Measurements from ENCODE around the gene EXOC7.
"Not testable (repeated sequence)": the region's sequence is repeated elsewhere in the genome, so short reads cannot be mapped to it uniquely, and the experiment has no call there.

Gene EXOC7

GRCh38 chr17:76086384-76086783 lies 17.2 kb downstream of the EXOC7 start:
- DNase-seq (ENCODE audit: low read depth): no peak

- no peak for DNase-seq (ENCODE audit: low read depth)
Measured at GRCh38 chr17:76085731-76086366, 17.7 kb downstream of the EXOC7 start.

- no peak for DNase-seq (ENCODE audit: low read depth)
Measured at GRCh38 chr17:76085066-76085730, 18.4 kb downstream of the EXOC7 start.

GRCh38 chr17:76083536-76084182 lies 19.9 kb downstream of the EXOC7 start:
- DNase-seq (ENCODE audit: low read depth): no peak

GRCh38 chr17:76082326-76083251 lies 21.0 kb downstream of the EXOC7 start:
- no peak for DNase-seq (ENCODE audit: low read depth)

DNA sequence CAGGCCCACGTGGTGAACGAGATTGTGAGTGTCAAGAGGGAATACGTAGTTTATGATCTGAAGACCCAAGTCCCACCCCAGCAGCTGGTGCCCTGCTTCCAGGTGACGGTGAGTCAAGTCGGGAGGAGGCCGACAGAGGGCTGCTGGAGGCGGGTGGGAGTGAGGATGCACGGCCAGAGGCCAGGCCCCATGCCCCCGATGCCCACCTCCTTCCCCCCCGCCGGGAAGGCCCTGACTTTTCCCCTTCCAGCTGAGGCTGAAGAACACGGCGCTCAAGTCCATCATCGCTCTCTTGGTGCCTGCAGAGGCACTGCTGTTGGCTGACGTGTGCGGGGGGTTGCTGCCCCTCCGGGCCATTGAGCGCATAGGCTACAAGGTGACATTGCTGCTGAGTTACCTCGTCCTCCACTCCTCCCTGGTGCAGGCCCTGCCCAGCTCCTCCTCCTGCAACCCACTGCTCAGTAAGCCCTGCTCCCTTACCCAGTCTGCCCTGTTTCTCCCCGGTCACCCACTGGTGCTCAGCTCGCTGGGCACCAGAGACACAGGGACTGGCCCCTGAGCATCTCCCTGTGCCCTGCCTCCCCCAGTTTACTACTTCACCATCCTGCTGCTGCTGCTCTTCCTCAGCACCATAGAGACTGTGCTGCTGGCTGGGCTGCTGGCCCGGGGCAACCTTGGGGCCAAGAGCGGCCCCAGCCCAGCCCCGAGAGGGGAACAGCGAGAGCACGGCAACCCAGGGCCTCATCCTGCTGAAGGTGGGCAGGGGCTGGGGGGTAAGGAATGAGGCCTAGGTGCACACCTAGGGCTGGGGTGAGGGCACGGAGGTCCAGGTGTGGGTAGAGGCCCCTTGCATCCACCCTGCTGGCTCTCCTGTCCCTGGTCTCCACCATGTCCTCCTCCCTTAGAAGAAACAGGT lies 22.0 kb downstream of the EXOC7 start:
- DNase-seq (ENCODE audit: low read depth): no peak

DNA sequence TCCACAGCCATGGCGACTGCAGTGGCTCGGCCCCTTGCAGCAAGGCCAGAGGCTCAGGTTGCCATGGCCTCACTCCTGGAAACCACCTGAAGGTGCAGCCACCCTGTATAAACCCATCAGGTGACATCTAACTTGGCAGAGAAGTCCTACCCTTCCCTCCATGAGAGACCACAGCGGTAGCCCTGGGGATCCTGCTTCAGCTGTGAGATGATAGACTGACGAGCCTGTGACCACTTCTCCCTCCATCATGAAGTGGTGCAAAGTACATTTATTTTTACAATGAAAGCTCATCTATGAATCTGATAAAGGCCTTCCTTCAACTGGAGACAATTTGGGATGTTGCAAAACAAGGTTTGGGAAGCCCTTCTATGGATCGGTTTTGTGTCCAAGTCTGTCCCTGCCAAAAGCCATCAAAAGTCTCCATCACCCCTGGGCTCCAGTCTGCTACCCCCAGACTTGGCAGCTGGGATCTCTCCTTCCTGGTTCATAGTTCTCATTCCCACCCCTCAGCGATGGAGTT lies 22.8 kb downstream of the EXOC7 start:
- no peak for DNase-seq (ENCODE audit: low read depth)

GRCh38 chr17:76079956-76080767 lies 23.4 kb downstream of the EXOC7 start:
- no peak for DNase-seq (ENCODE audit: low read depth)

- DNase-seq (ENCODE audit: low read depth): no peak
Measured at GRCh38 chr17:76079535-76079955, 24.0 kb downstream of the EXOC7 start.

DNA sequence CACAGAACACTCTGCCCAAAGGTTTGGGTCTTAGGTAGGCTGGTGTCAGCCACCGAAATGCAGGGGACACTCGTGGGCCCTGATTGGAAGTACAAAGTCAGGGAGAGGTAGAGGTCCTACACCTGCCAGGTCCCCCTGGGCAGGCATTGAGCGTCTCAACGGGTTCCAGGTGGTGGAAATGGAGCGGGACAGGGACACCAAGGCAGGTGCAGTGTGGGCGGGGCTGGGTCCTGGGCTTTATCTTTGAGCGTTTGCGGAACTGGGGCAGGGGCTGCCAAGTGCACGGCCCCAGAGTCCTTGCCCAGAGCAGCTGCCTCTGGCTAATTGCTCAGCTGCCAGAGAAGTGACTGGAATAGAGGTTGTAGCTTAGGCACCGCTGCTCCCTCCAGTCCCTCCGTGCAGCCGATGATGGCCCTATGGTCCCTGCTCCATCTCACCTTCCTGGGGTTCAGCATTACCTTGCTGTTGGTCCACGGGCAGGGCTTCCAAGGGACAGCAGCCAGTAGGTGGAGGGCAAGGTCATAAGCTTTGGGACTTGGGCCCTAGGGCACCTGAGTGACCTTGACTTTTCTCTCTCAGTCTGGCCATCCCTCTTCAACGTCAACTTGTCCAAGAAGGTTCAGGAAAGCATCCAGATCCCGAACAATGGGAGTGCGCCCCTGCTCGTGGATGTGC lies 24.6 kb downstream of the EXOC7 start, which contains the start of gene ZACN:
ZACN (plus strand) TSS at position 323 of the 675 bp plus-strand sequence; CDS start at position 406, 83 bp downstream.
- no peak for DNase-seq (ENCODE audit: low read depth)

DNA sequence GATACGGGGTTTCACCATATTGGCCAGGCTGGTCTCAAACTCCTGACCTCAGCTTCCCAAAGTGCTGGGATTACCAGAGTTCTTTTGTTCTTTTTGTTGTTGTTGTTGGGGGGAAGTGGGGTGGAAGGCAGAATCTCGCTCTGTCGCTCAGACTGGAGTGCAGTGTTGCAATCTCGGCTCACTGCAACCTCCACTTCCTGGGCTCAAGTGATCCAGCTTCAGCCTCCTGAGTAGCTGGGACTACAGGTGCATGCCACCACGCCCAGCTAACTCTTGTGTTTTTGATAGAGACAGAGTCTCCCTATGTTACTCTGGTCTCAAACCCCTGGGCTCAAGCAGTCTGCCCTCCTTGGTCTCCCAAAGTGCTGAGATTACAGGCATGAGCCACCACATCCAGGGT lies 25.2 kb downstream of the EXOC7 start:
- not testable (repeated sequence) for DNase-seq (ENCODE audit: low read depth)

DNA sequence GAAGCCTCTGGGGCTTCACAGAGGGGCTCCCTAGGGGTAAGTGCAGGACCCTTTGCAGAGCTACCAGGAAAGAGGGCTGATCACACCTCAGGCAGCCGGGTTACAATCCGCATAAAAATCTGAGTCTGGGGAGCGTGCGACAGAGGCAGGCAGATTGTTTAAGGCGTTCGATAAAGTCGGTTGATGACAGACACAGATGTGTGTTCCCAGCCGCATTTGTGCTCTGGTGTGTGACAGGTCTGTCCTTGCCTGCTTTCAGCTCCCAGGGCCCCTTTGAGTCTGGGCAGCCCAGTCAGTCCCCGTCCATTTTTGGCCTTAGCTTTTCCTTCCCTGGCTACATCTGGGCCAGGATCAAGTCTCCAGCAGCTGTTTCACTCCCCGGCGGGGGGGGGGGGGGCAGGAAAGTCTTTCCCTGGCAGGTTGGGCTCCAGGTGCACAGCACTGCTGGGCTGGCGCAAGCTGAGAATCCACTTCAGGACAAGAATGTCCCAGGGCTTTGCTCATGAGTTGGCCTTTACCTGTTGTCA lies 25.9 kb downstream of the EXOC7 start:
- DNase-seq (ENCODE audit: low read depth): no peak

DNA sequence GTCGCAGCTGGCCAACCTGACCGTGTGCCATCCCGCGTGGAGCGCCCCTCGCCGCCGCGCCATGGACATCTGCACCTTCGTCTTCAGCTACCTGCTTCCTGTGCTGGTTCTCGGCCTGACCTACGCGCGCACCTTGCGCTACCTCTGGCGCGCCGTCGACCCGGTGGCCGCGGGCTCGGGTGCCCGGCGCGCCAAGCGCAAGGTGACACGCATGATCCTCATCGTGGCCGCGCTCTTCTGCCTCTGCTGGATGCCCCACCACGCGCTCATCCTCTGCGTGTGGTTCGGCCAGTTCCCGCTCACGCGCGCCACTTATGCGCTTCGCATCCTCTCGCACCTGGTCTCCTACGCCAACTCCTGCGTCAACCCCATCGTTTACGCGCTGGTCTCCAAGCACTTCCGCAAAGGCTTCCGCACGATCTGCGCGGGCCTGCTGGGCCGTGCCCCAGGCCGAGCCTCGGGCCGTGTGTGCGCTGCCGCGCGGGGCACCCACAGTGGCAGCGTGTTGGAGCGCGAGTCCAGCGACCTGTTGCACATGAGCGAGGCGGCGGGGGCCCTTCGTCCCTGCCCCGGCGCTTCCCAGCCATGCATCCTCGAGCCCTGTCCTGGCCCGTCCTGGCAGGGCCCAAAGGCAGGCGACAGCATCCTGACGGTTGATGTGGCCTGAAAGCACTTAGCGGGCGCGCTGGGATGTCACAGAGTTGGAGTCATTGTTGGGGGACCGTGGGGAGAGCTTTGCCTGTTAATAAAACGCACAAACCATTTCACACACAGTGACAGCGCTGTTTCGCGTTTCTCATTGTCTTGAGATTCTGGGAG lies 26.6 kb downstream of the EXOC7 start:
- DNase-seq (ENCODE audit: low read depth): no peak

GRCh38 chr17:76076146-76076764 lies 27.3 kb downstream of the EXOC7 start:
- no peak for DNase-seq (ENCODE audit: low read depth)

- DNase-seq (ENCODE audit: low read depth): no peak
Measured at GRCh38 chr17:76075364-76076145, 28.0 kb downstream of the EXOC7 start.

DNA sequence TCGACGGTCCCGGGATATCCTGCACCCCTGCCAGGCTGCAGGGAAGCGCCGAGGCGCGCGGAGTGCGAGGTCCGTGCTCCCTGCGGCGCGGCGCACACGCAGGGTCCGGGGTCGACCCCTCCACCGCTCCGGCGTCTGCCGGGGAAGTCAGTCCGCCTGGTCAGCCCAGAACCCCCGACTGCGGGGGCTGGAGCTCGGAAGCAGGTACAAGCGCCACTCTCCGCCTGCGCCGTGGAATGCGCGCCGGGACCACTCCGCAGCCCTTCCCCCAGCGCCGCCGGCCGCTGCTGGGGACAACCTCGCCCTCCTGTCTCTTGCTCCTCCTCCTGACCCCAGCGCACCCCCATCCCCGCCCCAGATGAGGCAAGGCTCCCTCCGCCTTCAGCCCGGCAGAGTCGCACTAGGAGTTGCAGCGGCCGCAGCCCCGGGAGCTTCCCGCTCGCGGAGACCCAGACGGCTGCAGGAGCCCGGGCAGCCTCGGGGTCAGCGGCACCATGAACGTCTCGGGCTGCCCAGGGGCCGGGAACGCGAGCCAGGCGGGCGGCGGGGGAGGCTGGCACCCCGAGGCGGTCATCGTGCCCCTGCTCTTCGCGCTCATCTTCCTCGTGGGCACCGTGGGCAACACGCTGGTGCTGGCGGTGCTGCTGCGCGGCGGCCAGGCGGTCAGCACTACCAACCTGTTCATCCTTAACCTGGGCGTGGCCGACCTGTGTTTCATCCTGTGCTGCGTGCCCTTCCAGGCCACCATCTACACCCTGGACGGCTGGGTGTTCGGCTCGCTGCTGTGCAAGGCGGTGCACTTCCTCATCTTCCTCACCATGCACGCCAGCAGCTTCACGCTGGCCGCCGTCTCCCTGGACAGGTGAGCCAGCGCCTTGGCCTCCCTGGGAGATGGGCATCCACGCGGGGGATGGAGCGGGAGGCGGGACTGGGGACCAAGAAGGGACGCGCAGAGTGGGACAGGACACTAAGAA lies 28.9 kb downstream of the EXOC7 start, which contains the start of gene GALR2:
GALR2 (plus strand) TSS at position 392 of the 974 bp plus-strand sequence; CDS start at position 495, 103 bp downstream.
- no peak for DNase-seq (ENCODE audit: low read depth)

Data from fibroblast of gingiva (primary cell).